HUES64 (cell line): Measurements from ENCODE around the gene MT1X.

Source experiments
- H3K27ac ChIP-seq: 2 replicates; pipeline ENCODE4 v1.7.0; 2013; ENCODE audit warnings: low read depth, low read length, inconsistent platforms
- H3K27me3 ChIP-seq: 2 replicates; pipeline ENCODE4 v1.6.1; 2013; ENCODE audit warnings: mild to moderate bottlenecking, low read length; ENCODE audit not compliant: insufficient read depth
- H3K36me3 ChIP-seq: 2 replicates; pipeline ENCODE4 v1.6.1; 2013; ENCODE audit warnings: mild to moderate bottlenecking, low read length; ENCODE audit not compliant: insufficient read depth
- H3K4me1 ChIP-seq: 2 replicates; pipeline ENCODE4 v1.6.1; 2013; ENCODE audit warnings: mild to moderate bottlenecking, low read length, moderate library complexity; ENCODE audit not compliant: insufficient read depth
- H3K4me3 ChIP-seq: 2 replicates; pipeline ENCODE4 v1.5.1; 2013; ENCODE audit warnings: mild to moderate bottlenecking, low read length, moderate library complexity
- H3K9ac ChIP-seq: 2 replicates; pipeline ENCODE4 v1.6.1; 2013; ENCODE audit warnings: mild to moderate bottlenecking, low read depth, low read length
- H3K9me3 ChIP-seq: 2 replicates; pipeline ENCODE4 v1.6.1; 2013; ENCODE audit warnings: low read depth, low read length; ENCODE audit not compliant: insufficient read depth
- WGBS: fragments of 150-250, 120-280 bp; methylation state at CpG from one replicate; pipeline ENCODE4 v1.1.7; 2013; ENCODE audit warnings: missing lambda C conversion rate; 5-methylcytosine and 5-hydroxymethylcytosine counted together

Gene MT1X

GRCh38 chr16:56683424-56684172 lies 1.3 kb downstream of the MT1X start:
- H3K4me1 ChIP-seq = peaks cover 18% of the 10 kb centered on the region; the same call in 1 of the 2 replicates
- 78% methylated on average over 4 of the region's 5 CpGs for WGBS
- H3K27me3 ChIP-seq = peaks cover 57% of the 10 kb centered on the region
- no peak overlapping the region for H3K9ac ChIP-seq
- 0 out of 2 replicates have a peak, but pooled peaks cover 4% of the 10 kb centered on the region for H3K9me3 ChIP-seq
- no peak overlapping the region for H3K27ac ChIP-seq
- peak overlapping the region; percentile 69; the same call in 1 of the 2 replicates for H3K4me3 ChIP-seq
- H3K36me3 ChIP-seq = no peaks in the 10 kb centered on the region; the same call in 1 of the 2 replicates

GRCh38 chr16:56684256-56684925 lies 2.1 kb downstream of the MT1X start:
- H3K27me3 ChIP-seq = peaks cover 50% of the 10 kb centered on the region
- H3K36me3 ChIP-seq = no peaks in the 10 kb centered on the region; the same call in 1 of the 2 replicates
- no peak overlapping the region for H3K9ac ChIP-seq
- WGBS = 66% methylated on average over 4 of the region's 4 CpGs
- no peak overlapping the region for H3K4me3 ChIP-seq
- H3K9me3 ChIP-seq = 0 out of 2 replicates have a peak, but pooled peaks cover 4% of the 10 kb centered on the region
- H3K27ac ChIP-seq = no peak overlapping the region
- peaks cover 21% of the 10 kb centered on the region; the same call in 1 of the 2 replicates for H3K4me1 ChIP-seq

- Histone ChIP-seq H3K9me3 (0 out of 2 replicates have a peak, but pooled peaks cover 4% of the 10 kb centered on the region), H3K4me3 (no peak overlapping the region), H3K27me3 (peaks cover 43% of the 10 kb centered on the region), H3K4me1 (peaks cover 24% of the 10 kb centered on the region; the same call in 1 of the 2 replicates), H3K27ac (no peak overlapping the region), H3K36me3 (no peaks in the 10 kb centered on the region; the same call in 1 of the 2 replicates), H3K9ac (no peak overlapping the region)
- 94% methylated on average over 4 of the region's 4 CpGs for WGBS
Measured at GRCh38 chr16:56684926-56685590, 2.8 kb downstream of the MT1X start.

- 97% methylated on average over 7 of the region's 7 CpGs for WGBS
Measured at GRCh38 chr16:56686758-56687157, 4.5 kb downstream of the MT1X start.

GRCh38 chr16:56688762-56689161 lies 6.5 kb downstream of the MT1X start:
- Histone ChIP-seq H3K9me3 (0 out of 2 replicates have a peak, but pooled peaks cover 4% of the 10 kb centered on the region), H3K27me3 (peaks cover 7% of the 10 kb centered on the region; the same call in 1 of the 2 replicates), H3K4me3 (no peak overlapping the region), H3K4me1 (0 out of 2 replicates have a peak, but pooled peaks cover 6% of the 10 kb centered on the region), H3K27ac (no peak overlapping the region), H3K9ac (no peak overlapping the region), H3K36me3 (no peaks in the 10 kb centered on the region; the same call in 1 of the 2 replicates)
- whole genome bisulfite sequencing = 47% methylated on average over 1 of the region's 1 CpG

More at GRCh38 chr16:56686758-56687157, 4.5 kb downstream of the MT1X start:
- Histone ChIP-seq H3K4me1 (peaks cover 19% of the 10 kb centered on the region; the same call in 1 of the 2 replicates), H3K4me3 (no peak overlapping the region), H3K36me3 (no peaks in the 10 kb centered on the region; the same call in 1 of the 2 replicates), H3K9ac (no peak overlapping the region), H3K9me3 (0 out of 2 replicates have a peak, but pooled peaks cover 4% of the 10 kb centered on the region), H3K27me3 (peaks cover 26% of the 10 kb centered on the region), H3K27ac (no peak overlapping the region)

GRCh38 chr16:56689171-56689570 lies 6.9 kb downstream of the MT1X start:
- Histone ChIP-seq H3K4me1 (0 out of 2 replicates have a peak, but pooled peaks cover 6% of the 10 kb centered on the region), H3K4me3 (no peak overlapping the region), H3K36me3 (no peaks in the 10 kb centered on the region; the same call in 1 of the 2 replicates), H3K27me3 (0 out of 2 replicates have a peak, but pooled peaks cover 7% of the 10 kb centered on the region), H3K9ac (no peak overlapping the region), H3K9me3 (0 out of 2 replicates have a peak, but pooled peaks cover 4% of the 10 kb centered on the region), H3K27ac (no peak overlapping the region)
- 77% methylated on average over 3 of the region's 3 CpGs for WGBS

- H3K27me3 ChIP-seq = no peaks in the 10 kb centered on the region
- H3K4me1 ChIP-seq = 0 out of 2 replicates have a peak, but pooled peaks cover 6% of the 10 kb centered on the region
- no peak overlapping the region for H3K27ac ChIP-seq
- 95% methylated on average over 3 of the region's 4 CpGs for WGBS
- H3K4me3 ChIP-seq = no peak overlapping the region
- H3K9ac ChIP-seq = no peak overlapping the region
- H3K9me3 ChIP-seq = 0 out of 2 replicates have a peak, but pooled peaks cover 4% of the 10 kb centered on the region
- H3K36me3 ChIP-seq = no peaks in the 10 kb centered on the region
Measured at GRCh38 chr16:56690420-56691122, 8.3 kb downstream of the MT1X start.

- no peak overlapping the region for H3K4me3 ChIP-seq
- 77% methylated on average over 4 of the region's 4 CpGs for WGBS
- H3K27ac ChIP-seq = no peak overlapping the region
- H3K27me3 ChIP-seq = no peaks in the 10 kb centered on the region
- 0 out of 2 replicates have a peak, but pooled peaks cover 6% of the 10 kb centered on the region for H3K4me1 ChIP-seq
- 0 out of 2 replicates have a peak, but pooled peaks cover 1% of the 10 kb centered on the region for H3K9me3 ChIP-seq
- H3K36me3 ChIP-seq = no peaks in the 10 kb centered on the region
- no peak overlapping the region for H3K9ac ChIP-seq
Measured at GRCh38 chr16:56691885-56692284, 9.6 kb downstream of the MT1X start.

- Histone ChIP-seq H3K36me3 (no peaks in the 10 kb centered on the region), H3K27me3 (no peaks in the 10 kb centered on the region), H3K9me3 (0 out of 2 replicates have a peak, but pooled peaks cover 3% of the 10 kb centered on the region), H3K4me3 (no peak overlapping the region), H3K27ac (no peak overlapping the region), H3K4me1 (no peaks in the 10 kb centered on the region), H3K9ac (no peak overlapping the region)
- WGBS = 89% methylated on average over 1 of the region's 1 CpG
Measured at GRCh38 chr16:56695246-56695645, 13.0 kb downstream of the MT1X start.

- no peak overlapping the region for H3K27ac ChIP-seq
- 0 out of 2 replicates have a peak, but pooled peaks cover 3% of the 10 kb centered on the region for H3K9me3 ChIP-seq
- no peak overlapping the region for H3K9ac ChIP-seq
- H3K4me1 ChIP-seq = peaks cover 6% of the 10 kb centered on the region; the same call in 1 of the 2 replicates
- H3K36me3 ChIP-seq = no peaks in the 10 kb centered on the region
- H3K27me3 ChIP-seq = no peaks in the 10 kb centered on the region
- H3K4me3 ChIP-seq = no peak overlapping the region
- WGBS = 94% methylated on average over 5 of the region's 5 CpGs
Measured at GRCh38 chr16:56697456-56698155, 15.3 kb downstream of the MT1X start.
